ENCODE measurements around the gene DMD.

- TF ChIP-seq CTCF (conservative IDR thresholded peaks at IDR 0.05) (no peak), ZFX (IDR thresholded peaks at IDR 0.05) (no peak)
Measured at GRCh38 chrX:31436424-31436823, 1774.9 kb downstream of the DMD start.

All from C4-2B (cell line).